Heart left ventricle (tissue), 13 donors: ENCODE measurements around the gene ADRM1.

Experiments
- POLR2A ChIP-seq, 2 donors: fragments of 450-650 bp; IDR thresholded peaks; one replicate each; pipeline ENCODE4 v1.6.1; 2017; ENCODE audit warnings: antibody characterized with exemption in 2 of 2, mild to moderate bottlenecking in 2 of 2, moderate library complexity in 2 of 2
- TF ChIP-seq, protein P1 (sequence below), 12 donors: fragments of 200-600 bp; sonication (generic) in 4 of 12; IDR thresholded peaks; one replicate each; pipeline versions ENCODE4 v1.5.0 to v1.8.0; 2018 to 2022; ENCODE audit warnings: antibody characterized with exemption in 12 of 12, mild to moderate bottlenecking in 5 of 12
- donor health status: ischemic (EF 13 %, LVEDD 7.1; RV severe dilation, severe dysfunction).
- donor health status: DM: no; HTN: yes; CAD: no.
- donor health status: DM: no; HTN: no; CAD: no.
- donor health status: ischemic (EF 25% LVEDD 6.9; RV normal size, moderate dysfunction).
- donor health status: ischemic (EF 25% LVEDD 5.7; RV mildly dilated, moderate dysfunction).
- donor health status: ischemic (EF 35%, LVEDD 5.7; RV mildly dilated, moderate dysfunction).
- donor health status: nonischemic (EF 11% LVEDD 7.7; RV severe dilation, severe dysfunction).
- donor health status: DM: yes; HTN: yes; CAD: no.
- donor health status: PGD.
- donor health status: ischemic (EF 29% LVEDD 5.4; RV normal size, mild dysfunction).
- donor health status: nonischemic (EF 23%, LVEDD 6.1; RV moderate dilation, normal function).

DNA sequence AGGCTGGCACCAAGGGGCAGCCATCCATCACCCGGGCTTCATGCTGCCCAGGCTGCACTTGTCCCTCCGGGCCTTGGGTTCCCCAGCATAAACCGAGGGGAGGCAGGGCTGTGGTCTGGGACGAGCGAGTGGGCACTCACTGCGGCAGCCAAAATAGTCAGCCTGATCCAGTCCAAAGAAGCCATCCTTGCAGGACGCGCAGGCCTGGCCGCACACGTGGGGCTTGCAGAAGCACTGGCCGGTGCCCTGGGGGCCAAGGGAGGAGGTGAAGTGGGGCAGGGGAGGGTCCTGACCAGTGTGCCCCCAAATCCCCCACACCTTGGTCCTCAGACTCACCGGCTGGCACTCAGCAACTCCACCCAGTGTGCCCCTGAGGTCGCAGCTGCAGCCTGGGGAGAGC, 32.1 kb downstream of the ADRM1 start:
- TF ChIP-seq, protein P1, sequence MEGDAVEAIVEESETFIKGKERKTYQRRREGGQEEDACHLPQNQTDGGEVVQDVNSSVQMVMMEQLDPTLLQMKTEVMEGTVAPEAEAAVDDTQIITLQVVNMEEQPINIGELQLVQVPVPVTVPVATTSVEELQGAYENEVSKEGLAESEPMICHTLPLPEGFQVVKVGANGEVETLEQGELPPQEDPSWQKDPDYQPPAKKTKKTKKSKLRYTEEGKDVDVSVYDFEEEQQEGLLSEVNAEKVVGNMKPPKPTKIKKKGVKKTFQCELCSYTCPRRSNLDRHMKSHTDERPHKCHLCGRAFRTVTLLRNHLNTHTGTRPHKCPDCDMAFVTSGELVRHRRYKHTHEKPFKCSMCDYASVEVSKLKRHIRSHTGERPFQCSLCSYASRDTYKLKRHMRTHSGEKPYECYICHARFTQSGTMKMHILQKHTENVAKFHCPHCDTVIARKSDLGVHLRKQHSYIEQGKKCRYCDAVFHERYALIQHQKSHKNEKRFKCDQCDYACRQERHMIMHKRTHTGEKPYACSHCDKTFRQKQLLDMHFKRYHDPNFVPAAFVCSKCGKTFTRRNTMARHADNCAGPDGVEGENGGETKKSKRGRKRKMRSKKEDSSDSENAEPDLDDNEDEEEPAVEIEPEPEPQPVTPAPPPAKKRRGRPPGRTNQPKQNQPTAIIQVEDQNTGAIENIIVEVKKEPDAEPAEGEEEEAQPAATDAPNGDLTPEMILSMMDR (IDR thresholded peaks at IDR 0.05): no peak
- no peak for TF ChIP-seq POLR2A (IDR thresholded peaks at IDR 0.05)
